DMS53 treated with DMSO at 0.1 percent for 48 hours (cell line): ENCODE results near the gene LMBR1L.

Experiments
- DNase-seq: peaks from one replicate; lab custom pipeline; 2025; ENCODE audit not compliant: unreplicated experiment; lab: John Stamatoyannopoulos, UW

Gene LMBR1L

GRCh38 chr12:49121047-49121696, 10.5 kb upstream of the LMBR1L start:
- peak; percentile 53 for DNase-seq

GRCh38 chr12:49111206-49111605, 559 bp upstream of the LMBR1L start:
- no peak for DNase-seq

GRCh38 chr12:49109641-49110463, 795 bp downstream of the LMBR1L start:
- no peak for DNase-seq

- no peak for DNase-seq
Measured at GRCh38 chr12:49108958-49109404, 1.7 kb downstream of the LMBR1L start.

- DNase-seq, result no peak
Measured at GRCh38 chr12:49105504-49106084, 5.1 kb downstream of the LMBR1L start.

GRCh38 chr12:49104822-49105221, 5.8 kb downstream of the LMBR1L start:
- no peak for DNase-seq

GRCh38 chr12:49100380-49100779, 10.3 kb downstream of the LMBR1L start:
- DNase-seq, result no peak

- no peak for DNase-seq
Measured at GRCh38 chr12:49098703-49099102, 11.9 kb downstream of the LMBR1L start.

GRCh38 chr12:49098035-49098451, 12.6 kb downstream of the LMBR1L start:
- DNase-seq, result no peak

- DNase-seq, result no peak
Measured at GRCh38 chr12:49097381-49097780, 13.3 kb downstream of the LMBR1L start.

- no peak for DNase-seq
Measured at GRCh38 chr12:49094975-49095365, 15.7 kb downstream of the LMBR1L start.

- no peak for DNase-seq
Measured at GRCh38 chr12:49094160-49094974, 16.3 kb downstream of the LMBR1L start, which contains the start of gene DHH. Gene DHH, minus strand, starts transcription at chr12:49094801. Its CDS starts 289 bp downstream, at chr12:49094512.

GRCh38 chr12:49093792-49094159, 16.9 kb downstream of the LMBR1L start:
- no peak for DNase-seq

GRCh38 chr12:49092816-49093406, 17.7 kb downstream of the LMBR1L start:
- DNase-seq, result no peak

GRCh38 chr12:49092086-49092815, 18.4 kb downstream of the LMBR1L start:
- no peak for DNase-seq

- DNase-seq, result no peak
Measured at GRCh38 chr12:49091836-49092085, 18.9 kb downstream of the LMBR1L start.

- no peak for DNase-seq
Measured at GRCh38 chr12:49091056-49091835, 19.4 kb downstream of the LMBR1L start.

- no peak for DNase-seq
Measured at GRCh38 chr12:49089821-49090773, 20.6 kb downstream of the LMBR1L start.
